ENCODE data around the gene RNF224. TPM values are rescaled to one million over a fixed set of nuclear protein-coding genes. Genes with fewer than 3 reads are reported as not detected.

The RNF224 gene
- total and polyA plus RNA-seq, 2 of the 13 experiments (the other 11 are each of a cell fraction or from before 2014, with no cell fraction given): 0.09 TPM; not detected in 1

GRCh38 chr9:137217276-137218211 is 9.8 kb upstream of the RNF224 start (continued):
- TF ChIP-seq GATAD2A (CRISPR knock-in tag; IDR thresholded peaks at IDR 0.05): peak; percentile 35; the same call in 1 of the 2 replicates
- TF ChIP-seq FOSL2 (CRISPR knock-in tag; IDR thresholded peaks at IDR 0.05): no peak
- TF ChIP-seq ARNTL (CRISPR knock-in tag; IDR thresholded peaks at IDR 0.05): peak; percentile 65
- TF ChIP-seq MAFG (CRISPR knock-in tag; IDR thresholded peaks at IDR 0.05): no peak
- 0 out of 2 replicates have a peak, but pooled peaks have one; percentile 42 for TF ChIP-seq KDM4B (CRISPR knock-in tag; IDR thresholded peaks at IDR 0.05)
- no peak for TF ChIP-seq IKZF1 (IDR thresholded peaks at IDR 0.05)
- TF ChIP-seq MED13 (CRISPR knock-in tag; IDR thresholded peaks at IDR 0.05): no peak
- no peak for TF ChIP-seq AKNA (CRISPR knock-in tag; IDR thresholded peaks at IDR 0.05; ENCODE audit: borderline replicate concordance)
- peak; percentile 1; the same call in 1 of the 2 replicates for TF ChIP-seq ZSCAN31 (CRISPR knock-in tag; IDR thresholded peaks at IDR 0.05; ENCODE audit: low read depth)
- TF ChIP-seq CERS6 (CRISPR knock-in tag; IDR thresholded peaks at IDR 0.05): no peak
- TF ChIP-seq ZNF503 (CRISPR knock-in tag; IDR thresholded peaks at IDR 0.05): peak; percentile 40; the same call in 1 of the 2 replicates
- no peak for TF ChIP-seq ZNF720 (CRISPR knock-in tag; IDR thresholded peaks at IDR 0.05)
- TF ChIP-seq KMT2A (CRISPR knock-in tag; IDR thresholded peaks at IDR 0.05): no peak; the same call in 1 of the 2 replicates
- TF ChIP-seq HNF4A (CRISPR knock-in tag; IDR thresholded peaks at IDR 0.05): no peak; the same call in 1 of the 2 replicates
- peak; percentile 56; the same call in 1 of the 2 replicates for TF ChIP-seq ZNF691 (CRISPR knock-in tag; IDR thresholded peaks at IDR 0.05; ENCODE audit: borderline replicate concordance, low read depth)
- TF ChIP-seq ZNF501 (CRISPR knock-in tag; IDR thresholded peaks at IDR 0.05): 0 out of 2 replicates have a peak, but pooled peaks have one; percentile 13
- TF ChIP-seq RBM22 (optimal IDR thresholded peaks at IDR 0.05; ENCODE audit: low read length): no peak
- TF ChIP-seq SKI (IDR thresholded peaks at IDR 0.05; ENCODE audit: partially characterized antibody): no peak
- TF ChIP-seq KLF13 (CRISPR knock-in tag; IDR thresholded peaks at IDR 0.05): peak; percentile 34; the same call in 1 of the 2 replicates
- TF ChIP-seq HNRNPLL (IDR thresholded peaks at IDR 0.05; ENCODE audit: low read depth, low read length, poor library complexity, severe bottlenecking): peak; percentile 69
